ENCODE measurements around the gene USP2. TPM values are rescaled to one million over a fixed set of nuclear protein-coding genes. Genes with fewer than 3 reads are reported as not detected.

Gene USP2
- total RNA-seq, 1 donor from 2014 or later = 0.26 TPM

- peak; percentile 93 for TF ChIP-seq CTCF (IDR thresholded peaks at IDR 0.05; ENCODE audit: insufficient read depth, low read length, severe bottlenecking)
- no peak overlapping the region for H3K4me3 ChIP-seq (ENCODE audit: low read depth, low read length)
These were observed 7.4 kb downstream of the USP2 start for GRCh38 chr11:119373921-119374631.

GRCh38 chr11:119373059-119373920 lies 8.2 kb downstream of the USP2 start:
- no peak for TF ChIP-seq CTCF (IDR thresholded peaks at IDR 0.05; ENCODE audit: insufficient read depth, low read length, severe bottlenecking)
- FAIRE-seq (no peak), DNase-seq (ENCODE audit: low read depth) (no peak)

More at GRCh38 chr11:119373921-119374631, 7.4 kb downstream of the USP2 start:
- Histone ChIP-seq H3K27me3 (ENCODE audit: control insufficient read depth, insufficient read depth, low read length) (no peaks in the 10 kb centered on the region), H3K36me3 (ENCODE audit: control insufficient read depth, insufficient read depth, low read length) (no peaks in the 10 kb centered on the region)
- DNase-seq (ENCODE audit: low read depth) = peak; percentile 64
- no peak for FAIRE-seq

GRCh38 chr11:119372260-119373058 lies 9.0 kb downstream of the USP2 start:
- DNase-seq (ENCODE audit: low read depth) (no peak), FAIRE-seq (no peak)
- no peak for TF ChIP-seq CTCF (IDR thresholded peaks at IDR 0.05; ENCODE audit: insufficient read depth, low read length, severe bottlenecking)
- no peaks in the 10 kb centered on the region for H3K36me3 ChIP-seq (ENCODE audit: control insufficient read depth, insufficient read depth, low read length)
- no peak overlapping the region for H3K4me3 ChIP-seq (ENCODE audit: low read depth, low read length)
- H3K27me3 ChIP-seq (ENCODE audit: control insufficient read depth, insufficient read depth, low read length) = no peaks in the 10 kb centered on the region

More at GRCh38 chr11:119373059-119373920, 8.2 kb downstream of the USP2 start:
- no peaks in the 10 kb centered on the region for H3K36me3 ChIP-seq (ENCODE audit: control insufficient read depth, insufficient read depth, low read length)
- H3K4me3 ChIP-seq (ENCODE audit: low read depth, low read length) = no peak overlapping the region
- H3K27me3 ChIP-seq (ENCODE audit: control insufficient read depth, insufficient read depth, low read length) = no peaks in the 10 kb centered on the region

GRCh38 chr11:119371778-119372182 lies 9.7 kb downstream of the USP2 start:
- TF ChIP-seq CTCF (IDR thresholded peaks at IDR 0.05; ENCODE audit: insufficient read depth, low read length, severe bottlenecking) = peak; percentile 59
- DNase-seq (ENCODE audit: low read depth) (peak; percentile 59), FAIRE-seq (no peak)
- Histone ChIP-seq H3K36me3 (ENCODE audit: control insufficient read depth, insufficient read depth, low read length) (no peaks in the 10 kb centered on the region), H3K27me3 (ENCODE audit: control insufficient read depth, insufficient read depth, low read length) (no peaks in the 10 kb centered on the region), H3K4me3 (ENCODE audit: low read depth, low read length) (no peak overlapping the region)

- FAIRE-seq = no peak
- H3K36me3 ChIP-seq (ENCODE audit: control insufficient read depth, insufficient read depth, low read length) = no peaks in the 10 kb centered on the region
These were observed 10.4 kb downstream of the USP2 start for GRCh38 chr11:119371067-119371601.

More at GRCh38 chr11:119371067-119371601, 10.4 kb downstream of the USP2 start:
- Histone ChIP-seq H3K4me3 (ENCODE audit: low read depth, low read length) (no peak overlapping the region), H3K27me3 (ENCODE audit: control insufficient read depth, insufficient read depth, low read length) (no peaks in the 10 kb centered on the region)
- TF ChIP-seq CTCF (IDR thresholded peaks at IDR 0.05; ENCODE audit: insufficient read depth, low read length, severe bottlenecking) = no peak
- DNase-seq (ENCODE audit: low read depth) = no peak

Measured in bronchial epithelial cell (primary cell).